GM21576 (cell line): ENCODE measurements around the gene UBAP1.
"Not testable (repeated sequence)": the region's sequence is repeated elsewhere in the genome, so short reads cannot be mapped to it uniquely, and the experiment has no call there.

Source experiments
- ATAC-seq: cut with Tn5 transposase; IDR thresholded peaks from one replicate; pipeline ENCODE4 v1.9.1; 2021; ENCODE audit warnings: mild to moderate bottlenecking, moderate library complexity; ENCODE audit not compliant: unreplicated experiment

Gene UBAP1

DNA sequence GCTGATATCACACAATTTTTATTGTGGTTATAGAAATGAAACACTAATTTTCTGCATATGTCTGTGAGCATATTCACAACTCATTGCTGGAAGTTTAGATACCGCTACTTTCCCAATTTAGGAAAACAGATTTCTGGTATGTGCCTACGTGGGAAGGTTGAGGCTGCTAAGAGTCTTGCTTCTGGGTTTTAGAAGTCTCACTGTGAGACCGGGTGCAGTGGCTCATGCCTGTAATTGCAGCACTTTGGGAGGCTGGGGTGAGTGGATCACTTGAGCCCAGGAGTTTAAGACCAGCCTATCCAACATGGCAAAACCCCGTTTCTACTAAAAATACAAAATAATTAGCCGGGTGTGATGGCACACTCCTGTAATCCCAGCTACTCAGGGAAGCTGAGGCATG lies 39.6 kb downstream of the UBAP1 start:
- ATAC-seq = no peak

GRCh38 chr9:34219421-34219820 lies 40.6 kb downstream of the UBAP1 start:
- no peak for ATAC-seq

DNA sequence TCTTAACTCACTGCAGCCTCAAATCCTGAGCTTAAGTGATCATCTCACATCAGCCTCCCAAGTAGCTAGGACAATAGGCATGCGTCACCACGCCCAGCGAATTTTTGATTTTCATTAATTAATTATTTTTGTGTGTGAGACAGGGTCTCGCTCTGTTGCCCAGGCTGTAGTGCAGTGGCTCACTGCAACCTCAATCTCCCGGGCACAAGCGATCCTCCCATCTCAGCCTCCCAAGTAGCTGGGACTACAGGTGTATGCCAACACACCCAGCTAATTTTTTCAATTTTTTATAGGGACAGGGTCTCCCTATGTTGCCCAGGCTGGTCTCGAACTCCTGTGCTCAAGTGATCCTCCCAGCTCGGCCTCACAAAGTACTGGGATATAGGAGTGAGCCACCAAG lies 41.4 kb downstream of the UBAP1 start:
- ATAC-seq = no peak

DNA sequence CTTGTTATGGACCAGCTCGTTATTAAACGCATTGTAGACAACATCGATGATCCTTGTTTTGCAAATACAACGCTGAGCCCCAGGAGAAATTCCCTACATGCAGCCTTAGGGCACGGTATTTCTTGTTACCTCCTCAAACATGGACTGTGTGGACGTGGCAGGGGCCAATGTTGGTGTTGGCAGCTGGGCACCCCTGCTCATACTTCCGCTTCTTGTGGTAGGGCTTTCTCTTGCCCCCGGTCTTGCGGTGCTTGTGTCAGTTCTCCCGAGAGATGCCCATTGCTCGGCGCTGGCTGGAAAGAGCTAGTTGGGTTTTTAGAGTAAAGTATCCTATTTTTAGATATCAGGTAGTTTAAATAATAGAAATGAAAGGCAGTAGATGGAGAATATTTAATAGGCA lies 45.5 kb downstream of the UBAP1 start:
- ATAC-seq = no peak

GRCh38 chr9:34226144-34226760 lies 47.4 kb downstream of the UBAP1 start:
- ATAC-seq = not testable (repeated sequence)

- ATAC-seq = no peak
These were observed 48.6 kb downstream of the UBAP1 start for GRCh38 chr9:34227445-34227844.

DNA sequence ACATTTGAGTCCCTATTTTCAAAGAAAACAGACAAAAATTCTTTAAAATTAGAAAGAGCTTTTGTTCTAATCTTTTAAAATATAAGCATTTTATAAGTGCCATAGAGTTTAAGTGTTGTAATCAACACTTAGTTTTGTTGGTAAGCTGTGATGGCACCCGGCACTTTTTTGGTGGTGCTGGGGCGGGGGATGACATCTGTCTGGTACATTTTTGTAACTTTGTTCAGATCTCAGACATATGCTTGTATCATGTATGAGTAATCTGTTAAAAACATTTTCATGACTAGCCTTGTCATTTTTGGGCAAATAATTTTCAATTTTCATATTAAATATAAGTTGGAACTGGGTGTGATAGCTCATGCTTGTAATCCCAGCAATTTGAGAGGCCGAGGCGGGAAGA lies 51.7 kb downstream of the UBAP1 start:
- ATAC-seq = no peak

- ATAC-seq = no peak
These were observed 53.4 kb downstream of the UBAP1 start for GRCh38 chr9:34232201-34232600.

DNA sequence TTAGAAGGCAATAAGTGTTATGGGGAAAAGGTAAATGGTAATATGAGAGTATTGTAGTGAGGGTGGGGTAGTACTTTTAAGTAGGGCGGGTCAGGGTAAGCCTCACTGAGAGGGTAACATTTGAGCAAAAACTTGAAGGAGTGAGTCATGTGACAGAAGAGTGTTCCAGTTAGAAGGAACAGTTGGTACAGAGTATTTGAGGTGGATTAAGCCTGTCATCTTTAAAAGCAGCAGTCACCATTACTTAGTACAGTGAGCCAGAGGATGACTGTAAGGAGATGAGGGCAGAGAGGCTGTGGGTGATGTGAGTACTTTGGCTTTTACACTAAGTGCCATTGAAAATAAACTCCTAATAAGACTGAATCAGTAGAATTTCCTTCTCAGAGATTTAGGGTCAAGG lies 54.8 kb downstream of the UBAP1 start:
- no peak for ATAC-seq

- ATAC-seq = no peak
These were observed 59.0 kb downstream of the UBAP1 start for GRCh38 chr9:34237836-34238235.

GRCh38 chr9:34240006-34240405 lies 61.2 kb downstream of the UBAP1 start:
- no peak for ATAC-seq

GRCh38 chr9:34242830-34243229 lies 64.0 kb downstream of the UBAP1 start:
- ATAC-seq = no peak

DNA sequence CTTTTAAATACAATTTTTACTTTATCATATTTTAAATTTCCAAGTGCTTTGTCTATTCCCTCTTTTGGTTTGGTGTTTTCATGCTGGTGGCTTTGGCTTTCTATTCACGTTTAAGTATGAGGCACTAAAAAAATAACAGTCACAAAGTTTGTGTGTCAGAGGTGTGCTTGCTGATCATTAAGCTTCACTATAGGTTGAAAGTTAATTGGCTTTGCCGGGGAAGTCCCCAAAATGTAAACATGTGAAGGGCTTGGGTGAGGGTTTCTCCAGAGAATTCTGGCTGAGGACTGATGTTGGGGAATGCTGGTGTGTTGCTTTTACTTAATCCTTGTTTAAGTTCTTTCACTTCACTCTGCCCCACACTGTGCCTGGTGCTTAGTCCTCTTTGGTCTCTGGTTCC lies 66.4 kb downstream of the UBAP1 start:
- ATAC-seq = not testable (repeated sequence)

DNA sequence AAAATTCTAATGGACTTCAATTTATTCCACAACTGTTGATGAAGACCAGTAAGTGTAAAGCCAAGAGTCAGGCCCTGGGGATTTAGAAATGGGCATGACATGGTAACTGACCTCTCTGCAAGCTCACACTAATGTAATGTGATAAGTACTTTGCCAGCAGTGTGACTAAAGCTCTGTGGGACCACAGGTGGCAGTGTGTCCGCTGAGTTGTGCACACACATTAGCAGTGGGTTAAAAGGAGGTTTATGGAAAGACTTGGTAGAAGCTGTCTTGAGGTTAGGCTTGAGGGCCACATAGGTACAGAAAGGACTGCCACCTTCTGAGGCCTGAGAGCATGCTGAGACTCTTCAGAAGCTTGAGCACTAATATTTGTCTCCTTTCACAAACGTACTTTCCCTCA lies 67.6 kb downstream of the UBAP1 start:
- ATAC-seq = no peak

- ATAC-seq = not testable (repeated sequence)
These were observed 68.9 kb downstream of the UBAP1 start for GRCh38 chr9:34247782-34248181.

DNA sequence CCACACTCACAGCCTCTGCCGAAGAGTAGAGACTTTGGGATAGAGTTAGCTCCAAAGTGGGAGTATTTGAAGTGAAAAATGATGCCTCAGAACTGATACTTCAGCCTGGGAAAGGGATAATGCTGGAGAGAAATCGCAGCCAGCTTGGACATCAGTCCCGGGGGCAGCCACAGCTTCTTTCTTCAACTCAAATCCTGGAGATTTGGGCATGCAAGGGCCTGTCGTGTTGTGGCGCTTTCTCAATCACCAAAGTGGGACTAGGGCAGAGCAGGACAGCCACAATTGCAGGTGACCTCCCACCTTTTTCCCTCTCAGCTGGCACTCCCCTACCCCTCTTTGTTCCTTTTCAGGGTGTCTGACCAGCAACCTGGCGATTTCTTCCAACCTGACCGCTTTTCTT lies 70.4 kb downstream of the UBAP1 start:
- no peak for ATAC-seq

DNA sequence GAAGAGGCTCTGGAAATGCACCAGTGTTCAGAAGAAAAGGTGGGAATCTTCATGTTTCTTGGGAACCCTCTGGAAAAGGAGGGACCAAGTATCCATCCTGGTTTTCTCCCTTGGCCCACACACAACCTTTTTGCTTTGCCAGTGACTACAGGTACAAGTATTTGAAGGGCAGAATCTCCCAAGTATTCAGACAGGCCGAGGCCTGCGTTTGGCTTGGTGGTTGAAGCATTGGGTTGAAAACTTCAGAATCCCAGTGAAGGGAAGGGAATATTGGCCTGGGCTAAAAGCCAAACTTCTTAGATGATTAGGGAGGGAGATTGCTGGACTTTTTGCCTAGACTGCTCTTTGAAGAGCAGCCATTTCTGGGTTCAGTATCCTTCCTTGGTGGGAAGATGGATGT lies 71.9 kb downstream of the UBAP1 start:
- no peak for ATAC-seq

DNA sequence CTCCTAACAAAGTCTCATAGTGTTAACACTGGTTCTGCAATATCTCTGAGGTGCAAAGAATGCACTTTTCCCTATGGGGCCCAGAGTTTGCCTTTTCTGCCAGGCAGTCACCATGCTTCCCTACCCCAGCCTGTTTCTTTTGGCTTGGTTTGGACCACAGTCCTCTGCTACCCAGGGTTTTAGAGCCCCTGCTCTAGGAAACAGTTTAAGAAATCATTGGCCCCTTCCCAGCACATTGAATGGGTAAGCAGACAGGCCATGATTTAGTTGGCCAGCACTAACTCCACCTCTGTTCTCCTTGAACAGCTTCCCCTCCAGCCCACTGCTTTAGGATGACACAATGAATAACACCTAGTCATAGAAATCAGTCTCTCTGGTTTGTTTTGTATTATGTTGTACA lies 73.2 kb downstream of the UBAP1 start:
- ATAC-seq = no peak

DNA sequence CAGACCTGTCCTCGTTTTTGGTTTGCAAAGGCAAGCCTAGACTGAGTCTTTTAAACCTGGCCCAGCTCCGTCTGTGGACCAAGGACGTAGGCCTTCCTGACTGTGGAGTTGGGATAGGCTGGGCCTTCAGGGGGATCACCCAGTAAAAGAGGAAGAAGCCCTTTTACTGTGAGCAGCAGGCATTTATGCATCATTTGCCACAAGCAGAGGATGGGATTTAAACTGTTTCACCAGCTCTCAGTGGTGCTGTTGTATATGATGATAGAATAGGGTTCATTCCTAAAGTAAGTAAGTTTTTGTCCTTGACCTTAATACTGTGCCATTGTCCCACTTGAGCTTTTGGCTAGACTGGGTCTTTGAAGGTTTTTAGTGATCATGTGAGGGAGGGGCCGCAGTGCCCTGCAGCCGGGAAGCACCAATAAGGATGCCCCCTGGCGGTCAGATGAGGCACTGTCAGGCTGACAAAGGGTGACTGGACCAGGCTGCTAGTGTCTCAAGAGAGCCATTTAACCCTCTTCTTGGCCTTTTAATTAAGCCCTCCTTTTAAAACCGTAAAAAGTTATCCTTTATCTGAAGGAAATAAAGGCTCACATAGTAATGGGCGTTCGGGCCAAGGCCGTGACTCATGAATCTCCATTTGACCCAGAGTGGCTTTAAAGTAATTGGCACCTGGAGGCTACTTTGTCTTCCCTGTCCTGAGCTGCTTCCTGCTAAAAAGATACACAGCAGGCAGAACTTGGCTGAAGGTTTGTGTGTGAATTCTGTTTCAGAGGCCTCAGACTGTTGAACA lies 74.0 kb downstream of the UBAP1 start:
- peak; percentile 63 for ATAC-seq

DNA sequence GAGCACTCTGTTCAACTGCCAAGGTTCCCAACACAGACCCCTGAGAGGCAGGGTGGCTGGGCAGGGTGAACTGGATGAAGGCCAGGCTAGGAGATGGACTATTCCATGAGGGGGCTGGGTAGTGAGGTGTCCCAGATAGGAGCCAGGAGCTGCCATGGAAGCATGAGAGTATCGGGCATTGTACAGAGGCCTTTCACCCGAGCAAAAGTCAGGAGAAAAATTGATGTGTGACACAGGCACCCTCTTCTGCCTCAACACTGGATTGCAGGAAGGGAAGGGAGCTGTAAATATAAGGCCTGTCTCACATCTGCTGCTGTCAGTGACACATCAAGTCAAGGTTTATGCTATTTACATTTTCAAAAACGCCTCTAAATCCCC lies 74.6 kb downstream of the UBAP1 start:
- ATAC-seq = no peak

- ATAC-seq = no peak
These were observed 75.5 kb downstream of the UBAP1 start for GRCh38 chr9:34254141-34254913.
